ENCODE data around the gene KCNK5.

The KCNK5 gene

DNA sequence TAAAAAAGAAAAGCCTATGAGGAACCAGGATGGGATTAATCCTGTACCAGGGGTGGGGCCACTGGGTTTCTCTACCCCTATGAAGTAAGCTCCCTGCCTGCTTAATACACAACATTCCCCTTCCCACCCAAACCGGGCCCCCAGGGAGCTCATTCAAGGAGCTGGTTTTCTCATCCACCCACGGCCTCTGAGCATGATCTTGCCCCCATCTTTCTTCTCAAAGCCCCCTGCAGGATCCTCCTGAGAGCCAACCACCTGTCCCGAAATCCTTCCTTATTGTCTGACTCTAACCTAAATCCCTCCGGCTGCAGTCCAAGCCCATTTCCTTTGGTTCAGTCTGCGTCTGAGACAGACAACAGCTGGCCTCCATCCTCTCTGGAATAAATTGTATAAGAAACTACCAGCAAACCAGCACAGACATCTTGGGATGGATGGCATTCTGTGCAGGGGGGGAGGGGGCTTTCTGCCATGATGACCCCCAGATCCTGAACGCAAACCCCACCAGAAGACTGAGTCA lies 21.0 kb downstream of the KCNK5 start:
- H3K4me3 ChIP-seq (ENCODE audit: low read length) = no peak overlapping the region
- H3K27ac ChIP-seq (ENCODE audit: low read length) = no peak overlapping the region
- no peak for DNase-seq (ENCODE audit: low read depth, low spot score)
- H3K36me3 ChIP-seq (ENCODE audit: control insufficient read depth, insufficient read depth, low read length) = no peaks in the 10 kb centered on the region; the same call in 1 of the 2 replicates
- H3K9me3 ChIP-seq (ENCODE audit: control insufficient read depth, insufficient read depth, low read length) = no peaks in the 10 kb centered on the region
- WGBS (ENCODE audit: insufficient coverage, insufficient read length) = no CpG with 5 or more reads among the region's 6 CpGs
- peaks cover 35% of the 10 kb centered on the region for H3K4me1 ChIP-seq (ENCODE audit: control insufficient read depth, insufficient read depth, low read length)
- H3K27me3 ChIP-seq (ENCODE audit: control insufficient read depth, insufficient read depth, low read length) = no peaks in the 10 kb centered on the region

DNA sequence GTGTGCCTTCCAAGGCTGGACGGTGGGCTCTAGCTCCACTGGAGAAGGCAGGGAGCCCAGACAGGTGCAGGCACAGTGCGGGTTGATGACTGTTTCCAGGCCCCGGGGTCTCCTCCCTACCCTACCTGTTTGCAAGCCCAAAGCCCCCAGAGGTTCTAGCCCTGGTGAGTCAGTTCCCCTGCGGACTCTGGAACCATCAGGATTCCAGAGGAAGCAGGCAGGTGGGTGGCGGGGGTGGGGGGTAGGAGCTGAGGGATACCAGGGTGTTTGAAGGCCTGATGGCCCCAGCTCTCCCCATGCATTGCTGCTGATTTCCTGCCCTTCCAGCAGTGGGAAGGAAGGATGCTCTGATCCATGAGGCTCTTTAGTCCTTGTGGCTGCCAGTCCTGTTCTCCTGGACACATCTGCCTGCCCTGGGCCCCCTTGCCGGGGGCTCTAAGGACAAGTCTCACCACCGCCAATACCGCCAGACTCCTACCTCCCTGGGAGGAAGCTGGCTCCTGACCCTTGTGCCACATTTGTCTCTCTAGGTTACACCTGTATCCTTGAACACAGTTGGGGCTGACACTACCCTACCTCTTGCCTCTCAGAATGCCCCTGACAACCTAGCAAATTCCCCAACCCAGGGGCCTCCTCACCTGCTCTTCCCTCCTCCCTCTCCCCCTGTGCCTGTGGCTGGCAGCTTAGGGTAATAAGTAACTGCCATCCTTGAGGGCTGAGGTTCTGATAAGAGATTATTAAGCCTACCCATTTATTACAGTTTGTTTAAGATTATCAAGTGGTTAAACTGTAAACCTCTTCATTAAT lies 21.7 kb downstream of the KCNK5 start:
- H3K9me3 ChIP-seq (ENCODE audit: control insufficient read depth, insufficient read depth, low read length) = no peaks in the 10 kb centered on the region
- no CpG with 5 or more reads among the region's 8 CpGs for WGBS (ENCODE audit: insufficient coverage, insufficient read length)
- no peak for DNase-seq (ENCODE audit: low read depth, low spot score)
- H3K4me3 ChIP-seq (ENCODE audit: low read length) = no peak overlapping the region
- H3K36me3 ChIP-seq (ENCODE audit: control insufficient read depth, insufficient read depth, low read length) = no peaks in the 10 kb centered on the region; the same call in 1 of the 2 replicates
- H3K27me3 ChIP-seq (ENCODE audit: control insufficient read depth, insufficient read depth, low read length) = no peaks in the 10 kb centered on the region
- H3K27ac ChIP-seq (ENCODE audit: low read length) = no peak overlapping the region
- H3K4me1 ChIP-seq (ENCODE audit: control insufficient read depth, insufficient read depth, low read length) = peaks cover 38% of the 10 kb centered on the region

DNA sequence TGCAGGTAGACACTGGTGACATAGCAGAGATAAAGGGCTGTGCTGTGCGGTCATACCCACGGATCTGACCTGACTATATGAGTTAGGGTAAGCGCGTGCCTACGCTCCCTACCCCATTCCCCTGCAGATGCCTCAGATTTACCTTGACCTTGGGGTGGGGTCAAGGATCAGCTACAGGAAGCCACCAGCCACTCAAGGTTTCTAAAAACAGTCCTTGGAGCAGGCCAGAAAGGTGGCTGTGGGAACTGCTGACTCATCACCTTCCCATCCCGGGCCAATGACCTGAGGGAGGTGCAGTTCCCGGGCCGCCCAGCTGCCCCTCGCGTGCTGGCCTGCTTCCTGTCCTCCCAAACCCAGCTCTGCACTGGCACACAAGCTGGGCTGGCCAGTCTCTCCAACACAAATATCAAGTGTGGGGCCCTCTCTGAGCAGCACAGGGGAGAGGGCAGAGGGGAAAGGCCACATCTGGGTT lies 23.0 kb downstream of the KCNK5 start:
- Histone ChIP-seq H3K27ac (ENCODE audit: low read length) (no peak overlapping the region), H3K27me3 (ENCODE audit: control insufficient read depth, insufficient read depth, low read length) (no peaks in the 10 kb centered on the region), H3K36me3 (ENCODE audit: control insufficient read depth, insufficient read depth, low read length) (no peaks in the 10 kb centered on the region), H3K9me3 (ENCODE audit: control insufficient read depth, insufficient read depth, low read length) (no peaks in the 10 kb centered on the region), H3K4me3 (ENCODE audit: low read length) (no peak overlapping the region), H3K4me1 (ENCODE audit: control insufficient read depth, insufficient read depth, low read length) (peaks cover 38% of the 10 kb centered on the region)
- DNase-seq (ENCODE audit: low read depth, low spot score) = no peak
- whole genome bisulfite sequencing (ENCODE audit: insufficient coverage, insufficient read length) = no CpG with 5 or more reads among the region's 10 CpGs

DNA sequence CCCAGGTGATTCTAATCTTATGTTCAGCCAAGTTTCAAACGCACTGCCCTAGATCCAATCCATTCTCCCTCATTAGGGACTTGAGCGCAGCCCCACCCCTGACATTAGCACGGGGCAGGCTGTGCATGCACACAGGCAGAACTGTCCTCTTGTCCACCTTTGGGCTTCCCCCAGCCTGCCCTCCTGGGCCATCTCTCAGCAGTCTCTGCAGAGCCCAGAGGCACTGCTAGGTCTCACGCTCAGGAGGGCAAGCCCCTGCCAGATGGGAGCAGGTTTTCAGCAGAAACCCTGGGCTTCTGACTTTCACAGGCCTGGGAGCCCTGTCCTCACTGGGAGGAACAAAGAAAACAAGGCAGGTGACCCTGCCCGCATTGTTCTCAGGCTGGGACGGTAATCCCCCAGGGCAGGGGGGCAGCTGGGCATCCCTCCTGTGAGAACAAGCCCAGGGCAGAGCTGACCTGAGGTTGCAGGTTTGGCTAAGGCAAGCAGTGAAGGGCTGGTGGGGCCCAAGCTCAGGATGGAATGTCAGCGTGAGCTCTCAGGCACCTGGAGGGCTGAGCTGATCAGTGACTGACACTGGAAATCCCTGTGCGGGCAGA lies 24.5 kb downstream of the KCNK5 start:
- peaks cover 38% of the 10 kb centered on the region for H3K4me1 ChIP-seq (ENCODE audit: control insufficient read depth, insufficient read depth, low read length)
- H3K27me3 ChIP-seq (ENCODE audit: control insufficient read depth, insufficient read depth, low read length) = no peaks in the 10 kb centered on the region
- H3K9me3 ChIP-seq (ENCODE audit: control insufficient read depth, insufficient read depth, low read length) = no peaks in the 10 kb centered on the region
- no peaks in the 10 kb centered on the region for H3K36me3 ChIP-seq (ENCODE audit: control insufficient read depth, insufficient read depth, low read length)
- no peak overlapping the region for H3K4me3 ChIP-seq (ENCODE audit: low read length)
- WGBS (ENCODE audit: insufficient coverage, insufficient read length) = no CpG with 5 or more reads among the region's 8 CpGs
- H3K27ac ChIP-seq (ENCODE audit: low read length) = no peak overlapping the region
- DNase-seq (ENCODE audit: low read depth, low spot score) = no peak

DNA sequence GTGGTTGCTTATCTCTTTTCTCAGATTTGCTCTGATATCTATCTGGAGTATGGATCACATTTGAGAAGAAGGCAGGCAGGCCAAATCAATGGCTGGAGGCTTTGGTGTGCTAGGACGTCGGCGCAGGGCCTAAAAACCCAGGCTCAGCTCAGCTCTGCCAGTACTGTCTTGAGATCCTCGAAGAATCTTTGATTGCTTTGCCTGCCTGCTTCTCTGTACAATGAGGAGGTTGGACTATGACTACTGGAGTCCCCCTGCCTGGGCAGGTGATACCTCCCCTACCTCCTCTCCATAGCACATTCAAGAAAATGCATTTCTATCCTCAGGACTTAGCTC lies 25.1 kb downstream of the KCNK5 start:
- no peaks in the 10 kb centered on the region for H3K36me3 ChIP-seq (ENCODE audit: control insufficient read depth, insufficient read depth, low read length)
- no peaks in the 10 kb centered on the region for H3K9me3 ChIP-seq (ENCODE audit: control insufficient read depth, insufficient read depth, low read length)
- H3K27me3 ChIP-seq (ENCODE audit: control insufficient read depth, insufficient read depth, low read length) = no peaks in the 10 kb centered on the region
- no peak overlapping the region for H3K4me3 ChIP-seq (ENCODE audit: low read length)
- no peak for DNase-seq (ENCODE audit: low read depth, low spot score)
- no CpG with 5 or more reads among the region's 4 CpGs for WGBS (ENCODE audit: insufficient coverage, insufficient read length)
- no peak overlapping the region for H3K27ac ChIP-seq (ENCODE audit: low read length)
- H3K4me1 ChIP-seq (ENCODE audit: control insufficient read depth, insufficient read depth, low read length) = peaks cover 37% of the 10 kb centered on the region

DNA sequence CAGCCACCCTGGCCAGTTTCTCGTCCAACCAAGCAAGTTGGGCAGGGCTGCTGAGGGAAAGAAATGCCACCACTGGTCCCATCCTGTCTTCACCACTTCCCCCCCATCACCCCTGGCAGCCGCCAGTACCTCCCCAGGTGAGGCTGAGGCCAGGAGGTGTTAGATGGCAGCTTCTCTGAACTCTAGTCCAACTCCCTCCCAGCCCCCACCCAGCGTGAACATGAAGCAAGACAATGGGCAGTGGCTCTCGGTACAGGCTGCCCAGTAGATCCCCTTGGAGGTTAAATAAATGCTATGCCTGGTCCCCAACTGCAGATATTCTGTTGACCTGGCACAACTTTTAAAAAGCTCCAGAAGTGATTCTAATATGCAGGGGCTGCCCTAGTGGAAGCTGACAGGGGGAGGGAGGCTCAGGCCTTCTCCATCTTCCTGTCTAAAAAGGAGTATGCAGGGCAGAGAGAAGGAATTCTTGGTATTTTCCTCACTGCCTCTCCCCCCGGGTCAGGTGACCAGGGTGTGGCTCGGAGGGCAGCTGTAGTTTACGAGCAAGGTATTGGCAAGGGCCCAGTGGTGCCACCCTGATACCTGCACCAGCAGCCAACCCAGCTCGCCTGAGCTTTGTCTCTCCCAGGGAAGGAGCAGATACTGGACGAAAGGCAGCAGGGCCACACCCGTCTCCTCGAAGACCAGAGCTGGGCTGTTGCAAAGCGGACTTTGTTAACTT lies 25.7 kb downstream of the KCNK5 start:
- Histone ChIP-seq H3K4me1 (ENCODE audit: control insufficient read depth, insufficient read depth, low read length) (peaks cover 37% of the 10 kb centered on the region), H3K27ac (ENCODE audit: low read length) (no peak overlapping the region), H3K27me3 (ENCODE audit: control insufficient read depth, insufficient read depth, low read length) (no peaks in the 10 kb centered on the region), H3K36me3 (ENCODE audit: control insufficient read depth, insufficient read depth, low read length) (no peaks in the 10 kb centered on the region), H3K4me3 (ENCODE audit: low read length) (no peak overlapping the region), H3K9me3 (ENCODE audit: control insufficient read depth, insufficient read depth, low read length) (no peaks in the 10 kb centered on the region)
- no peak for DNase-seq (ENCODE audit: low read depth, low spot score)
- WGBS (ENCODE audit: insufficient coverage, insufficient read length) = no CpG with 5 or more reads among the region's 12 CpGs

DNA sequence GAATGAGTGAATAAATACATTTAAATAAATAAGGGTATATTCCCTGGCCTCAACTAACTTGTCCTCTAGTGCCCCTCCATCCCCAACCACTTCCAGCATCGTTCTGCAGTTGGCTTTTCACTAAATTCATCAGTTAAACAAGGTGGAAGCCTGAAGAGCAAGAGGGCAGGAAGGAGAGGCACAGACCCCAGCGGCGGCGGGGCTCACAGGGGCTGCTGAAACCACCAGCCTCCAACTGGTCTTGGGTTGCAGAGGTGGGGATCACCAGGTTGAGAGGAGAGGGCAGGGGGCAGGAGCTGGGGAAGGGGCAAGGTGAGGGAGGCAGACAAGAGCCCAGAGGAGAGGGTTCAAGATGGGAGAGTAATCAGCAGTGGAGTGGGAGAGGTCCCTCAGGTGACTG lies 27.1 kb downstream of the KCNK5 start:
- Histone ChIP-seq H3K27me3 (ENCODE audit: control insufficient read depth, insufficient read depth, low read length) (no peaks in the 10 kb centered on the region), H3K36me3 (ENCODE audit: control insufficient read depth, insufficient read depth, low read length) (no peaks in the 10 kb centered on the region), H3K4me1 (ENCODE audit: control insufficient read depth, insufficient read depth, low read length) (peaks cover 33% of the 10 kb centered on the region), H3K4me3 (ENCODE audit: low read length) (no peak overlapping the region), H3K9me3 (ENCODE audit: control insufficient read depth, insufficient read depth, low read length) (no peaks in the 10 kb centered on the region), H3K27ac (ENCODE audit: low read length) (no peak overlapping the region)
- no peak for DNase-seq (ENCODE audit: low read depth, low spot score)
- WGBS (ENCODE audit: insufficient coverage, insufficient read length) = no CpG with 5 or more reads among the region's 4 CpGs

DNA sequence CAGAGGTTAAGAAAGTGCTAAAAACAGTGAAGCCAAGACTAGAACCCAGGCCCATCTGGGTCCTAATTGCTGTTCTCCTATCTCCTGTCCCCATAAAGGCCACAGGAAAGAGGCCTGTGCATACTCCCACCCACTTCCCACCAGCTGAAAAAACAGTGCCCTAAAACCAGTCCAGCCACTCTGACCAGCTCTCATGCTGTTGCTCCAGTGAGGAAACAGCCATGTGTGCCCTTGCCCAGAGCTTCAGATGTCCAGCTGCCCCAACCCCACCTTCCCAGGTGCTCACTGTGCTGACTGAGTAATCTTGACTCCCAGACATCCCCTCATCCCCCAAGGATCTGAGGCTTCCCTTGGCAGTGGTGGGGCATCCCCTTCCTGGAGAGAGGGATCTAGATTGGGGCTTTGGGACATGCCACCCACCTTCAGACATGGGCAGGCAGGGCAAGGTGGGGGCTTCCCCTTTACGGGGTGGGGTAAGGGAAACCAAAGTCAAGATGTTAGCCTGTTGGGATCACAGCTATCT lies 28.7 kb downstream of the KCNK5 start:
- H3K36me3 ChIP-seq (ENCODE audit: control insufficient read depth, insufficient read depth, low read length) = peaks cover 3% of the 10 kb centered on the region; the same call in 1 of the 2 replicates
- H3K4me3 ChIP-seq (ENCODE audit: low read length) = no peak overlapping the region
- no peak for DNase-seq (ENCODE audit: low read depth, low spot score)
- H3K4me1 ChIP-seq (ENCODE audit: control insufficient read depth, insufficient read depth, low read length) = peaks cover 24% of the 10 kb centered on the region
- H3K9me3 ChIP-seq (ENCODE audit: control insufficient read depth, insufficient read depth, low read length) = no peaks in the 10 kb centered on the region
- no peak overlapping the region for H3K27ac ChIP-seq (ENCODE audit: low read length)
- no peaks in the 10 kb centered on the region for H3K27me3 ChIP-seq (ENCODE audit: control insufficient read depth, insufficient read depth, low read length)
- WGBS (ENCODE audit: insufficient coverage, insufficient read length) = no CpG with 5 or more reads among the region's 1 CpG

DNA sequence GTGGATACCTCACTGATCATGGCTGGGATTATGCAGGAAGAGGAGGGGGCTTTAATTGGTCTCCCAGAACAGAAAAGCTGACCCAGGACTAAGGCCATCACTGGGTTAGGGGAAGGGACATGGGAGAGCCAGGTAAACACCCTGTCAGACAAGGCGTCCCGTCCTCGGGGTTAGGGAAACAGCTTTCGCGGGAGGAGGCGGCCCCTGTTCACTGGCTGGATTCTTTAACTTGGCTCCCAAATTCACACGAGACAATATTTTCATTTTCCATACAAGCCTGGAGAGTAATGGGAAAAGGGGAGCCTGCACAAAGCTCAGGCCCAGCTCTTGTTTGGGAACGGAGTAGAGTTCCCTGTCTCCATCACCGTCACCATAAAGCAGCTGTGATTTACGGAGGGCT lies 29.3 kb downstream of the KCNK5 start:
- Histone ChIP-seq H3K4me3 (ENCODE audit: low read length) (no peak overlapping the region), H3K27me3 (ENCODE audit: control insufficient read depth, insufficient read depth, low read length) (no peaks in the 10 kb centered on the region), H3K4me1 (ENCODE audit: control insufficient read depth, insufficient read depth, low read length) (peaks cover 22% of the 10 kb centered on the region), H3K9me3 (ENCODE audit: control insufficient read depth, insufficient read depth, low read length) (no peaks in the 10 kb centered on the region), H3K27ac (ENCODE audit: low read length) (no peak overlapping the region), H3K36me3 (ENCODE audit: control insufficient read depth, insufficient read depth, low read length) (peaks cover 9% of the 10 kb centered on the region)
- no peak for DNase-seq (ENCODE audit: low read depth, low spot score)
- no CpG with 5 or more reads among the region's 10 CpGs for WGBS (ENCODE audit: insufficient coverage, insufficient read length)

DNA sequence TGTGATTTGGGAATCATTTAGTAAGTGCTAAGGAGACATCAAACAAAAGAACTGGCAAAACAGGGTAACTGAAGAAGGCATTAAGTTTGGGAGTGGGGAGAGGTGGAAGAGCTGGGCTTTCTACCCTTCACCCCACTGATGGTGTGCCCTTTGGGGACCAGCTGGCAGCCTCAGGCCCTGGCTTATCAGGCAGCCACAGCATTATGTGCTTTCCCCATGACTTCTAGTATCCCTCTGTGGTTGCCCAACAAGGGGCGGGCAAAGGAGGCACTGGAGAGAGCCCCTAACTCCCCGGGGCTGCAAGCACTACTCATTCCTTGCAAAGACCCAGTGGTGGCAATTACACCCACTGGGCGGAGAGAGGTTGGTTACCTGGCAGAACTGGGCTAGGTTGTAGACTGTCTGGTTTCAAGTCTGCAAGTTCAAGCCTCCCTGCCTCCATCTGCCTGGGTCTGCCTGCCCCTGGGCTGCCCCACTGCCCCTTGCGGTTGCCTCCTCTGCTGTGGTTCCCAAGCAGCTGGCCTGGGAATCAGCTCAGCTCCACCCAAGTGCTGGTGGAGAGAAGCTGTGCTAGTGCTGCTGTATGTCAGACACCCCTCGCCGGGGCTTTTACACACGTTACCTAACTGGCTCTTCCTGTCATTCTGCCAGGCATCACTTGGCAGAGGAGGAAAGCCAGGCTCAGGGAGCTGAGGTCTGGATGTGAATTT lies 29.9 kb downstream of the KCNK5 start:
- WGBS (ENCODE audit: insufficient coverage, insufficient read length) = no CpG with 5 or more reads among the region's 7 CpGs
- Histone ChIP-seq H3K4me1 (ENCODE audit: control insufficient read depth, insufficient read depth, low read length) (peaks cover 17% of the 10 kb centered on the region), H3K4me3 (ENCODE audit: low read length) (no peak overlapping the region), H3K9me3 (ENCODE audit: control insufficient read depth, insufficient read depth, low read length) (no peaks in the 10 kb centered on the region), H3K27ac (ENCODE audit: low read length) (no peak overlapping the region), H3K27me3 (ENCODE audit: control insufficient read depth, insufficient read depth, low read length) (no peaks in the 10 kb centered on the region), H3K36me3 (ENCODE audit: control insufficient read depth, insufficient read depth, low read length) (peaks cover 13% of the 10 kb centered on the region)
- DNase-seq (ENCODE audit: low read depth, low spot score) = no peak

All from iPS DF 6.9 (cell line).